Articular chondrocyte of knee joint (primary cell): ENCODE results near the gene NPR3. TPM values are rescaled to one million over a fixed set of nuclear protein-coding genes. Genes with fewer than 3 reads are reported as not detected.

ENCODE experiments used
- total RNA-seq: library from RNA; depleted of rRNA; stranded (reverse); fragments of >200 nt; gene quantifications from 2 replicates; pipeline ENCODE4 v1.2.3, GENCODE V29; 2012

Gene NPR3
- total RNA-seq: 82.1 and 154 TPM in 2 replicates

GRCh38 chr5:32710550-32711361 lies at the start of gene NPR3:
Gene NPR3, plus strand, starts transcription at chr5:32711321. Its CDS starts 456 bp downstream, at chr5:32711777.

Other genes with a start within 250 kb of the NPR3 start
- gene SUB1, start 125.8 kb upstream of the NPR3 start, total RNA-seq: 278 and 314 TPM in 2 replicates